ENCODE results near the gene TNK1. TPM values are rescaled to one million over a fixed set of nuclear protein-coding genes. Genes with fewer than 3 reads are reported as not detected.

TNK1 gene
- total RNA-seq, 1 donor from 2014 or later, result 2.6 TPM

GRCh38 chr17:7383371-7383741, 2.5 kb downstream of the TNK1 start:
- ATAC-seq, result no peak
- DNase-seq (ENCODE audit: missing footprints), result no peak
- intact Hi-C loops (cut with DNase I), result no loop called here

GRCh38 chr17:7383742-7384488, 3.0 kb downstream of the TNK1 start:
- intact Hi-C loops (cut with DNase I), result no loop called here
- ATAC-seq (peak; percentile 58), DNase-seq (ENCODE audit: missing footprints) (peak; percentile 72)

GRCh38 chr17:7384489-7385081, 3.7 kb downstream of the TNK1 start:
- intact Hi-C loops (cut with DNase I), result no loop called here
- no peak for ATAC-seq
- DNase-seq (ENCODE audit: missing footprints), result no peak

- intact Hi-C loops (cut with DNase I), result no loop called here
- ATAC-seq, result no peak
- no peak for DNase-seq (ENCODE audit: missing footprints)
Measured at GRCh38 chr17:7388856-7389255, 8.0 kb downstream of the TNK1 start.

GRCh38 chr17:7389924-7390910, 9.3 kb downstream of the TNK1 start:
- DNase-seq (ENCODE audit: missing footprints), result no peak
- intact Hi-C loops (cut with DNase I), result loop anchor here (5.0 kb wide), 2 partner anchors 73 to 182 kb away; partner anchors contain the start of gene GPS2
- no peak for ATAC-seq

GRCh38 chr17:7391307-7391706, 10.4 kb downstream of the TNK1 start:
- intact Hi-C loops (cut with DNase I), result loop anchor here (5.0 kb wide), 2 partner anchors 74 to 181 kb away; partner anchors contain the start of gene GPS2
- ATAC-seq (no peak), DNase-seq (ENCODE audit: missing footprints) (no peak)

- ATAC-seq (no peak), DNase-seq (ENCODE audit: missing footprints) (no peak)
- intact Hi-C loops (cut with DNase I), result loop anchor here (5.0 kb wide), 2 partner anchors 76 to 179 kb away; partner anchors contain the start of gene GPS2
Measured at GRCh38 chr17:7392696-7393612, 12.1 kb downstream of the TNK1 start.

- intact Hi-C loops (cut with DNase I), result loop anchor here (2.0 to 5.0 kb wide), 3 partner anchors 43 to 178 kb away; partner anchors contain the start of gene GPS2
- DNase-seq (ENCODE audit: missing footprints), result peak; percentile 78
- ATAC-seq, result peak; percentile 15
Measured at GRCh38 chr17:7393613-7394451, 12.9 kb downstream of the TNK1 start.

- intact Hi-C loops (cut with DNase I), result loop anchor here (2.0 to 5.0 kb wide), 3 partner anchors 44 to 178 kb away; partner anchors contain the start of gene GPS2
- peak; percentile 94 for ATAC-seq
- peak; percentile 94 for DNase-seq (ENCODE audit: missing footprints)
Measured at GRCh38 chr17:7394452-7395191, 13.7 kb downstream of the TNK1 start, which contains the start of gene PLSCR3. PLSCR3 (minus strand) TSS chr17:7394525; CDS start chr17:7394110, 415 bp downstream.

GRCh38 chr17:7396147-7396546, 15.3 kb downstream of the TNK1 start:
- no peak for ATAC-seq
- intact Hi-C loops (cut with DNase I), result no loop called here
- no peak for DNase-seq (ENCODE audit: missing footprints)

- intact Hi-C loops (cut with DNase I), result no loop called here
- DNase-seq (ENCODE audit: missing footprints) (no peak), ATAC-seq (no peak)
Measured at GRCh38 chr17:7398612-7399011, 17.7 kb downstream of the TNK1 start.

- intact Hi-C loops (cut with DNase I), result no loop called here
- peak; percentile 79 for DNase-seq (ENCODE audit: missing footprints)
- peak; percentile 23 for ATAC-seq
Measured at GRCh38 chr17:7403043-7403726, 22.3 kb downstream of the TNK1 start.

- DNase-seq (ENCODE audit: missing footprints) (no peak), ATAC-seq (peak; percentile 55)
- intact Hi-C loops (cut with DNase I), result no loop called here
Measured at GRCh38 chr17:7403727-7403976, 22.8 kb downstream of the TNK1 start.

- intact Hi-C loops (cut with DNase I), result loop anchor here (2.0 kb wide), 2 partner anchors 31 to 81 kb away; partner anchors contain the start of genes POLR2A and TMEM102
- DNase-seq (ENCODE audit: missing footprints) (peak; percentile 99), ATAC-seq (peak; percentile 94)
Measured at GRCh38 chr17:7403977-7404736, 23.3 kb downstream of the TNK1 start, which contains the start of gene TMEM256. TMEM256 (minus strand) TSS chr17:7404097; CDS start chr17:7404084, 13 bp downstream.

- intact Hi-C loops (cut with DNase I), result loop anchor here (2.0 kb wide), 2 partner anchors 30 to 80 kb away; partner anchors contain the start of genes POLR2A and TMEM102
- ATAC-seq (peak; percentile 51), DNase-seq (ENCODE audit: missing footprints) (peak; percentile 76)
Measured at GRCh38 chr17:7404737-7405349, 24.0 kb downstream of the TNK1 start.

Measured in Right ventricle myocardium inferior (tissue), 1 donor.